NCI-H524 (cell line): ENCODE results near the gene ENDOD1.
"Not testable (repeated sequence)": the region's sequence is repeated elsewhere in the genome, so short reads cannot be mapped to it uniquely, and the experiment has no call there.

Experiments used
- DNase-seq, 2 experiments: peaks; one replicate each; lab custom pipeline; 2025; lab: John Stamatoyannopoulos, UW

ENDOD1 gene

DNA sequence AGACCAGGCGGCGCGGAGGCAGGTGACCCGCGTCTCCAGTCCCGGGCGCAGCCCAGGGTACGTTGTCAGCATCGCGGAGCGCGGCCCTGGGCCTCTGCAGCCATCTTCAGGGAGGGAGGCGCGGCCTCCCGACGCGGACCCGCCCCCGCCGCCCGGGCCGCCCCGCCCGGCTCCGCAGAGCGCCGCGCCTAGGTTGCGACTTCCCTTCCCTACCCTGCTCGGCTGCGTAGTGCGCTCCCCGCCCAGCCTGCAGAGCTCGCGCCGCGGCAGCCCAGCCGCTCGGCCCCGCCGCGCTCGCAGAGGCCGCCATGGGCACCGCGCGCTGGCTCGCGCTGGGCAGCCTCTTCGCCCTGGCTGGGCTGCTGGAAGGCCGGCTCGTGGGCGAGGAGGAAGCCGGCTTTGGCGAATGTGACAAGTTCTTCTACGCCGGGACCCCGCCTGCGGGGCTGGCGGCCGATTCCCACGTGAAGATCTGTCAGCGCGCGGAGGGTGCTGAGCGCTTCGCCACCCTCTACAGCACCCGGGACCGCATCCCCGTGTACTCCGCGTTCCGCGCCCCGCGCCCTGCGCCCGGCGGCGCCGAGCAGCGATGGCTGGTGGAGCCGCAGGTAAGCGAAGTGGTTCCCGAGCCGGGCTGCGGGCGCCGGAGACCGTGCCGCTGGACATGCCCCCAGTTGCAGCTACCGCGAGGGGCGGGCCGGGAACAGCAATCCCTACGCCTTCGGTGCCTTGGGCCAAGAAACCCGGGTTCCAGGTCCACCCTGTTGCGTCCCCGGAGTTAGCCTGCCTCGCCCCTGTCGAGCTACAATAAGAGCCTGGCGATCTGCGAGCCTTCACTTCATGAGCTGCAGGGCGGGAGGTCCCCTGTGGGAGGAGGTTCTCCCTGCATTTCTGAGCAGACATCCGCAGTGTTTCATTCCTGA is at the start of gene ENDOD1:
ENDOD1 (plus strand) TSS at position 227 of the 923 bp plus-strand sequence; CDS start at position 309, 82 bp downstream.
- peak; percentile 50 to 59 for DNase-seq

DNA sequence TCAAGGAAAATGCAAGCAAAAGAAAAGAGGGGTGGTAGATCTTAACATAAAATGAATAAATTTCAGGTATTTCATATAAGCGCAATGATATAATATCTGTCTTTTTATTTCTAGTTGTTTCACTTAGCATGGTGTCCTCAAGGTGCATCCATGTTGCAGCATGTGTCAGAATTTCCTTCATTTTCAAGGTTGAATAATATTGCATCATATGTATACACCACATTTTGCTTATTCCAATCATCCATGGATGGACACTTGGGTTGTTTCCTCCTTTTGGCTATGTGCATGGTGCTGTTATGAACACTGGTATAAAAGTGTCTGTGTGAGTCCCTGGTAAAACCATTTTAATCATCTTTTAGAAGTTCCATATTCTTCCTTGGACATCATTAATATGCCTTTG is 47.4 kb upstream of the ENDOD1 start:
- no peak for DNase-seq

DNA sequence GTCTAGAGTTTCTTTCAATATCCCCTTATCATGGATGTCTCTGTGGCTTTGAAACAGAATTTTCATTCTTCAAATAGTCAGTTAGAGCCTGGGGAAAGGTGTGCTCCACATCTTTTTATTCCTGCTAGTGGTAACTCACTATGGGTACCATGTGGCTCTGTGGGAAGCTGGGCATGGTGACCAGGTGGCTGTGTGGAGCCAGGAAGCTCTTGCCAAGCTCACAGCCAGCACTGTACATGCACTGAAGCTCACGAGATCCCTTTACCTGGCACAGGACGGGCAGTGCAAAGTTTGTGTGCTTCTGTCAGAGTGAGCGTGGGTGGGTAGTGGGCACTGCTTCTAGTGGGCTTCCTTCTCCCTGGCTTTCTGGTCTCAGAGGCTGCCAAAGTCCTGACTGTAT is 46.7 kb upstream of the ENDOD1 start:
- no peak for DNase-seq

DNA sequence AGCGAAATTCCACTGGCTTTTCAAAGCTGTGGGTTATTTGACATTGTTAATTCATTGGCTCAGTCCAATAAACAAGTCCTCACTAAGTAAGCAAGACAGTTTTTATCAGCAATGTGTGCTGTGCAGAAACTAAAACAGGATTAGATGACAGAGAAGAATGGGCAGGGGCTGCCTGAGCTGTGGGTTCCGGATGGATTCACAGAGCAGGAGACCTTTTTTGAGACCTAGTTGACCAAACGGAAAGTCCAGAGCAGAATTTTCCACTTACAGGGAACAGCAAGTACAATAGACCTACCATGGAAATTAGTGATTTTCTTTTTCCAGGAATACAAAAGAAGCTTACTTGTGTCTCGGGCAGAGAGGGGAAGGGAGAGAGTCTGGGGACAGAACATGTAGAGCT is 45.6 kb upstream of the ENDOD1 start:
- DNase-seq, result no peak

GRCh38 chr11:95045812-95046211 is 43.8 kb upstream of the ENDOD1 start:
- DNase-seq, result no peak

DNA sequence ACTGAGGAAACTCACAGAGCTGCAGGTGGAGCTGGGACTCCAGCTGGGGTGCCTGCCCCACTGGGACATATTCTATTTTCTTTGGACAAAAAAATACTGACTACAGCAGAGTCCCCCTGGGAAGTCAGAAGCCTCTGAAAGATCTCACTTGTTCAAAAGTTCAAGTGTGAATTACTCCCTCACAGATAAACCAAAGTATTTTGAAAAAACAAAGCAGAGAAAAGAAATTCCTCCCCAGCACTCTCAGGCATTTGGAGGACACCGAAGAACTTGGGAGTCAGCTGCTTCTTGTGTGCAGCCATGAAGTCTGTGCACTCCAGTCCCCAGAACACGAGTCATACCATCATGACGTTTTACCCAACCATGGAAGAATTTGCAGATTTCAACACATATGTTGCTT is 40.5 kb upstream of the ENDOD1 start, which contains the start of gene KDM4F:
KDM4F (plus strand) TSS at position 301 of the 400 bp plus-strand sequence.
- not testable (repeated sequence) for DNase-seq

GRCh38 chr11:95050595-95051202 is 38.9 kb upstream of the ENDOD1 start:
- DNase-seq, result no peak

GRCh38 chr11:95054356-95054755 is 35.3 kb upstream of the ENDOD1 start:
- DNase-seq, result no peak

- DNase-seq, result no peak
Measured at GRCh38 chr11:95055283-95055897, 34.3 kb upstream of the ENDOD1 start.

- no peak for DNase-seq
Measured at GRCh38 chr11:95057959-95058358, 31.7 kb upstream of the ENDOD1 start.

GRCh38 chr11:95058621-95059020 is 31.0 kb upstream of the ENDOD1 start:
- no peak for DNase-seq

GRCh38 chr11:95059046-95059445 is 30.6 kb upstream of the ENDOD1 start:
- DNase-seq, result no peak

DNA sequence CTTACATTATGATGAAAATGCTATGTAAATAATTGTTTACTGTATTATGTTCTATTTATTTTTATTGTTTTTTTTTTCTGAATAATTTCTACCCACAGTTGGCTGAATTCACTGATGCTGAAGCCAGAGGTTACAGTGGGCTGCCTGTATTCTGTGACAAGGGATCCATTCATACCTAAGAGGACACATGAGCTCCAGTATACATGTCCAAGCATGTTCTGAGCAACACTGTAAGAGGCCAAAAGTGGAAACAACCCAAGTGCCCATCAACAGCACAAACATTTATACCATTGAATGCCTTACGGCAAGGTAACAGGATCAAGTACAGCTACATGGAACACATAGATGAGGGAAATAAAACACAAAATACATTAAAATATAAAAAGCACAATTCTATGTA is 24.3 kb upstream of the ENDOD1 start:
- DNase-seq, result peak; percentile 0 to 14

DNA sequence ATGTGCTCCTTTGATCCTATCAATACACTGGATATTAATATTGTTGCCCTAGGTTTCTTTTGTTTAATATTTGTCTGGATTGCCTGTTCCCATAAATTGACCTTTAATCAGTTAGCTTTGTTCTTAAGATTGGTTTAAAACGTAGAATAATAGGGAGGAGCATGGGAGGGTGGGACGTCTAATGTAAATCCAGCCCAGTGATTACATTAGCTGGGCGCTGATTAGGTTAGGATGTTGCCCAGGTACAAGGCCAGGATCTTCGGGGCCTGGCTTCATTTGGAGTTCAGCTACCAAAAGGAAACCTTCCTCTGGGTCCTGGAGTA is 23.0 kb upstream of the ENDOD1 start, which contains the start of gene SRSF8:
SRSF8 (plus strand) TSS at position 204 of the 323 bp plus-strand sequence. CDS start 308 bp downstream, outside the sequence.
- peak in 1 of 2 experiments; percentile 54 for DNase-seq

- DNase-seq, result peak; percentile 68 to 77
Measured at GRCh38 chr11:95067039-95067840, 22.4 kb upstream of the ENDOD1 start.

DNA sequence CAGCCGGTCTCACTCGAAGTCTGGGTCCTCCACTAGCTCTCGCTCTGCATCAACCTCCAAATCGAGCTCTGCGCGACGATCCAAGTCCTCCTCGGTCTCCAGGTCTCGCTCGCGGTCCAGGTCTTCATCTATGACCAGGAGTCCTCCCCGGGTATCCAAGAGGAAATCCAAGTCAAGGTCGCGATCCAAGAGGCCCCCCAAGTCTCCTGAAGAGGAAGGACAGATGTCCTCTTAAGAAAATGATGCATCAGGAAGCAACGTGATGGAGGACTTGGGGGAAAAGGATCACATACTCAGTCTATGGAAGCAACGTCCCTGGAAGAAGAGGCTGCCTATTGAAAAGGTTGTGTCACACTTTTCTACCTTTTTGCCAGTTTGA is 21.8 kb upstream of the ENDOD1 start:
- peak in 1 of 2 experiments; percentile 30 for DNase-seq

- peak; percentile 72 to 91 for DNase-seq
Measured at GRCh38 chr11:95068549-95068948, 21.1 kb upstream of the ENDOD1 start.

GRCh38 chr11:95070471-95070870 is 19.2 kb upstream of the ENDOD1 start:
- DNase-seq, result no peak

GRCh38 chr11:95072948-95073347 is 16.7 kb upstream of the ENDOD1 start:
- DNase-seq, result no peak

GRCh38 chr11:95074792-95075563 is 14.7 kb upstream of the ENDOD1 start:
- DNase-seq, result peak; percentile 3 to 38

GRCh38 chr11:95076416-95076815 is 13.2 kb upstream of the ENDOD1 start:
- DNase-seq, result no peak
